ENCODE results near the gene FAM20C. TPM values are rescaled to one million over a fixed set of nuclear protein-coding genes. Genes with fewer than 3 reads are reported as not detected.
"Not testable (repeated sequence)": the region's sequence is repeated elsewhere in the genome, so short reads cannot be mapped to it uniquely, and the experiment has no call there.

FAM20C gene
- total RNA-seq, 2 donors from 2014 or later: 13.7 to 19.9 TPM

DNA sequence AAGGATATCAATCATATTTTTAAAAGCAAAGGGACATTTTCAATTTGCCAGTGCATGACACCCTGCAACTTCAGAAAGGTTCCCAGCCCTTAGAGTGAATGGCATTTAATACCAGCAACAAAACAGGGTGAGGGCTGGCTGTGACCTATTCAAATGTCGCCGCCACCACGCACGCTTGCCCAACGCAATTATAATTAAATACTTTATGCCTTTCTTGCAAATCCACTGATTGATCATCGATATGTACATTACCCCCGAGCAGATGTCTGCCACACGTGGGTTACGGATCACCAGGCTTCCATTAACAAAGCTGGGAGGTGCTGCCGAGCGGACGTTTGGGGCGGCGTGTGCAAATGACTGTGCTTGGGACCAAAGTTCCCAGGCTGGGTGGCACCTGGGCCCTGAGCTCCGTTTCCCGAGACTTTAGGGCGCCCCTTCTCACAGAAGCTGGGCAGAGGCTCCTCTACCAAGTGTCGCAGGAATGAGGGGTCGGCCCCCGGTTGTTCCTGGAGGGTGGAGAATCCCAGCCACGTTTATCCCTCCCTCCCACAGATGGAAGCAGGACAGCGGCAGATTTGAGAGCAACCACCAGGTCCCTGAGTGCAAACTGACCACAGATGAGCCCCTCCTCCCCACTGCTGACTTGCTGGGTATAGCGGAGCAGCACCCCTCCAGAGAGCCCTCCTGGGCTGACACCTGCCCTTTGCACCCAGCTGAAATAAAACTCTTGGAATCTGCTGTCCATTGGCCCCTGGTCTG lies 101.5 kb downstream of the FAM20C start:
- Histone ChIP-seq H3K36me3 (no peaks in the 10 kb centered on the region), H3K27ac (no peak overlapping the region), H3K4me1 (peaks cover 0 to 16% of the 10 kb centered on the region in 2 donors), H3K4me3 (no peak overlapping the region), H3K27me3 (peaks cover 15 to 18% of the 10 kb centered on the region in 2 donors), H3K9me3 (no peaks in the 10 kb centered on the region)
- DNase-seq (ENCODE audit: low spot score): no peak
- TF ChIP-seq, protein P1, sequence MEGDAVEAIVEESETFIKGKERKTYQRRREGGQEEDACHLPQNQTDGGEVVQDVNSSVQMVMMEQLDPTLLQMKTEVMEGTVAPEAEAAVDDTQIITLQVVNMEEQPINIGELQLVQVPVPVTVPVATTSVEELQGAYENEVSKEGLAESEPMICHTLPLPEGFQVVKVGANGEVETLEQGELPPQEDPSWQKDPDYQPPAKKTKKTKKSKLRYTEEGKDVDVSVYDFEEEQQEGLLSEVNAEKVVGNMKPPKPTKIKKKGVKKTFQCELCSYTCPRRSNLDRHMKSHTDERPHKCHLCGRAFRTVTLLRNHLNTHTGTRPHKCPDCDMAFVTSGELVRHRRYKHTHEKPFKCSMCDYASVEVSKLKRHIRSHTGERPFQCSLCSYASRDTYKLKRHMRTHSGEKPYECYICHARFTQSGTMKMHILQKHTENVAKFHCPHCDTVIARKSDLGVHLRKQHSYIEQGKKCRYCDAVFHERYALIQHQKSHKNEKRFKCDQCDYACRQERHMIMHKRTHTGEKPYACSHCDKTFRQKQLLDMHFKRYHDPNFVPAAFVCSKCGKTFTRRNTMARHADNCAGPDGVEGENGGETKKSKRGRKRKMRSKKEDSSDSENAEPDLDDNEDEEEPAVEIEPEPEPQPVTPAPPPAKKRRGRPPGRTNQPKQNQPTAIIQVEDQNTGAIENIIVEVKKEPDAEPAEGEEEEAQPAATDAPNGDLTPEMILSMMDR (IDR thresholded peaks at IDR 0.05): no peak

DNA sequence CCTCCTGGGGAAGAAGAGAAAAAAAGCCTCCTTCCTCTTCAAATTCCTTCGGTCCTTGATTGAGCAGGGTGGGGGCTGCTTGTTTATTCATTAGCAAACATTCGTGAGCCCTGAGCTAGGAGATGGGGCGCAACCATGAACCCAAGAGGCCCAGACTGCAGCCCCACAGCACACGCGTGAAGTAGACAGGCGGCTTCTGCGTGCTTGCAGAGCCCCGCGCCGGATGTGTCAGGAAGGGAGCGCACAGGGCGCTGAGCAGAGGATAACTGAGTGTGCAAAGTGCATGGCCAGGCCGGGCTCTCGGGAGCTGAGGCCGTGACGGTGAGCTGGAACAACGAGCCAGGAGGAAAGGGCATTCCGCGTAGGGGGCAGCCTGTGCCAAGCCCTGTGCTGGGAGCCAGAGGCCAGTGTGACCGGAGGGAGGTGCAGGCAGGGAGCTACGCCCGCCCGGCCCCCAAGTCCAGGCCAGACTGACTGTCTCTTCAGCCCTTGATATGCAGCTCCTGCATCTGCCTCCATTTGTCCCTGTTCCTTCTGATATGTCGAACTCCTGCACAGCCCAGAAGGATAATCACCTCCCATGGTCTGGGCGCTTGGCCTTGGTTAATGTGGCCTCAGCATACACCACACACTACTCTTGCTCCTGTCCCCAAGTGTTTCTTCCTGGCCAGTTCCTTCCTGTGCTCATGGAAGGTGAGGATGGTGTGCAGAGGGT lies 102.2 kb downstream of the FAM20C start:
- Histone ChIP-seq H3K4me1 (peaks cover 0 to 12% of the 10 kb centered on the region in 2 donors), H3K27me3 (peaks cover 10 to 11% of the 10 kb centered on the region in 2 donors), H3K27ac (no peak overlapping the region), H3K4me3 (no peak overlapping the region), H3K9me3 (no peaks in the 10 kb centered on the region), H3K36me3 (no peaks in the 10 kb centered on the region)
- DNase-seq (ENCODE audit: low spot score): no peak
- TF ChIP-seq, protein P1 (IDR thresholded peaks at IDR 0.05): no peak

DNA sequence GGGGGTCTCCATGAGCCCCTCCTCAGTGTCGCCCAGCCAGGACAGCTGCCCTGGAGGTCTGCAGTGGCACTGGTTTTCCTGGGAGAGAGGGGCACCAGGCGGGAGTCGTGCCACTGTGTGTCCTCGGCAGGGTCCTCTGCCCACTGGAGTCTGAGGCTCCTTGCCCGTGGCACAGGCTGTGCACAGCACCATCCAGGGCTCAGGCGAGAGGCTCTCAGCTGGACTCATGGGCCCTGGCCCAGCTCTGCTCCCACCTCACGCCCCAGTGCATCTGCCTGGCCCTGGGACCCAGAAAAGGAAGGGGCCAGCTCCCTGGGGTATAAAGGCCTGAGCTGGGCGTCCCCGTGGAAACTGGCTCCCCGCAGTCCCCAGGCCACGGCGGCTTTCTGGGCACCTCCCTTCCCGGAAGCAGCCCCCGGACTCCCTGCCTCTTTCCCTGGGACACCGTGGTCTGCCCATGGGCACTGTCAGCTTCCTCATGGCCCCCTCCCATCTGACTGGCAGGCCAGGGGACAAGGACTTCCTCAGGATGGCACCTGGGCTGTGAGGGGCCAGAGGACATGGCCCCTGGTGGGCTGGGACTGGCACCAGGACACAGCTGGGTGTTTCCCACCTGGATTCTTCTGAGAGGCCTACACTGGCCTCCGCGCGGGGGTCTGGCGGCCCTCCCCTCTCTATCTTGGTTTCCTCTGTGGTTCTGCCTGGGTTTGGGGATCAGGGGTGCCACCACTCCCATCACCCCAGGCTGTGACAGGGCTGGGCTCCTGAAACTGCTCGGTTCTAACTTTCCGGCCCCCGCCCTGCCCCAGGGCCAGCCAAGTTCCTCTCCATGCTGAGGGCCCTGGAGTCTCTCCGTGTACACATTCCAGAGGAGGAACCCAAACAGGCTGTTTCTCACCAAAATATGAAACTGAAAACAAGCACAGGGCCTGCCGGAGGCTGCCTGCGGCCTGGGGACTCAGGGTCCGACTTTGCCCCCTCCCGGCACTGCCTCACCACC lies 103.1 kb downstream of the FAM20C start:
- H3K9me3 ChIP-seq: no peaks in the 10 kb centered on the region
- H3K27me3 ChIP-seq: peaks cover 5 to 6% of the 10 kb centered on the region in 2 donors
- H3K4me3 ChIP-seq: no peak overlapping the region
- no peaks in the 10 kb centered on the region for H3K36me3 ChIP-seq
- H3K27ac ChIP-seq: no peak overlapping the region
- peaks cover 0 to 4% of the 10 kb centered on the region in 2 donors for H3K4me1 ChIP-seq
- TF ChIP-seq, protein P1 (IDR thresholded peaks at IDR 0.05): no peak
- DNase-seq (ENCODE audit: low spot score): no peak

DNA sequence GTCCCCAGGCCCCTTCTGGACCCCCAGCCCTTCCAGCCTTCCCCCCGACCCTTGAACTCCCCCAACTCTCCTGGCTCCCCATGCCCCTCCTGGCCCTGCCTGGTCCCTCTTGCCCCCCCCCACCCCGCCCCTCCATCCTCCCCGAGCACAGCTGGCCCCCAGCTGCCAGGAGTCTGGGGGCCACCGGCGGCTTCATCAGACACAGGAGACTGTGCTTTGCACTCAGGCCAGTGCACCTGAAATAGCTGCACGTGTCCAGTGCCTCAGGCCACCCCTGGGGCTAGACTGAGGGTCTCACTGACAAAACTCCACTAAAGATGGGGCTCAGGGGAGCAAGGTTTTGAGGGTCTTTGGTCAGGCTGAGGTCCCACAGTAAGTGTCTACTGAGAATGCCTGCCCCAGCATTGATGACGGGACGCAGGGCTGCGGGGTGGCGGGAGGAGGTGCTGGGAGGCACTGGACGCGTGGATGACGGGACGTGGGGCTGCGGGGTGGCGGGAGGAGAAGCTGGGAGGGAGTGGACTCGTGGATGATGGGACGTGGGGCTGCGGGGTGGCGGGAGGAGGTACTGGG lies 104.1 kb downstream of the FAM20C start:
- Histone ChIP-seq H3K4me1 (no peaks in the 10 kb centered on the region), H3K4me3 (no peak overlapping the region), H3K36me3 (no peaks in the 10 kb centered on the region), H3K27me3 (peaks cover 0 to 4% of the 10 kb centered on the region in 2 donors), H3K27ac (no peak overlapping the region), H3K9me3 (no peaks in the 10 kb centered on the region)
- DNase-seq (ENCODE audit: low spot score): no peak
- TF ChIP-seq, protein P1 (IDR thresholded peaks at IDR 0.05): no peak

DNA sequence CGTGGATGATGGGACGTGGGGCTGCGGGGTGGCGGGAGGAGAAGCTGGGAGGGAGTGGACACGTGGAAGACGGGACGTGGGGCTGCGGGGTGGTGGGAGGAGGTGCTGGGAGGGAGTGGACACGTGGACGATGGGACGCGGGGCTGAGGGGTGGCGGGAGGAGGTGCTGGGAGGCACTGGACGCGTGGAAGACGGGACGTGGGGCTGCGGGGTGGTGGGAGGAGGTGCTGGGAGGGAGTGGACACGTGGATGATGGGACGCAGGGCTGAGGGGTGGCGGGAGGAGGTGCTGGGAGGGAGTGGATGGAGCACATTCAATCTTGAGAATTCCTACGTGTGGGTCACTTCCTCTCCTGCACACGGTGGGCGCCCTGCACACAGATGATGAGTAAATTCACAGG lies 104.8 kb downstream of the FAM20C start:
- not testable (repeated sequence) for H3K4me3 ChIP-seq; H3K27ac ChIP-seq; H3K4me1 ChIP-seq; H3K9me3 ChIP-seq; DNase-seq (ENCODE audit: low spot score); H3K36me3 ChIP-seq; H3K27me3 ChIP-seq
